SK-N-SH treated with all-trans-retinoic acid at 6 μM for 48 hours (cell line): ENCODE measurements around the gene GSX1.

Experiments
- ATAC-seq: fragments of 200-7000 bp; cut with Tn5 transposase; 3 replicates; pipeline ENCODE4 v1.9.1; 2020; ENCODE audit warnings: mild to moderate bottlenecking, moderate library complexity
- ARNTL ChIP-seq: fragments of 450-650 bp; formaldehyde crosslinking; IDR thresholded peaks from 2 replicates; pipeline ENCODE4 v1.5.0; 2020; ENCODE audit warnings: low read depth, mild to moderate bottlenecking, moderate library complexity, borderline replicate concordance
- BACH2 ChIP-seq: fragments of 250-450 bp; sonication (Bioruptor Pico); IDR thresholded peaks from 2 replicates; pipeline ENCODE4 v1.9.0; 2021; ENCODE audit warnings: mild to moderate bottlenecking, borderline replicate concordance
- CSDC2 ChIP-seq: fragments of 250-450 bp; sonication (Bioruptor Pico); IDR thresholded peaks from 2 replicates; pipeline ENCODE4 v1.5.0; 2020; ENCODE audit warnings: mild to moderate bottlenecking, moderate library complexity
- ESRRG ChIP-seq: fragments of 250-450 bp; sonication (Bioruptor Pico); IDR thresholded peaks from 2 replicates; pipeline ENCODE4 v1.6.1; 2021; ENCODE audit warnings: mild to moderate bottlenecking
- GLIS3 ChIP-seq: fragments of 250-450 bp; sonication (Bioruptor Pico); IDR thresholded peaks from 2 replicates; pipeline ENCODE4 v1.5.0; 2020; ENCODE audit warnings: mild to moderate bottlenecking, moderate library complexity
- ISL1 ChIP-seq: fragments of 250-450 bp; sonication (Bioruptor Pico); IDR thresholded peaks from 2 replicates; pipeline ENCODE4 v2.1.2; 2022; ENCODE audit warnings: mild to moderate bottlenecking, moderate library complexity
- OSR1 ChIP-seq: fragments of 250-450 bp; sonication (Bioruptor Pico); IDR thresholded peaks from 2 replicates; pipeline ENCODE4 v1.8.0; 2022; ENCODE audit warnings: moderate library complexity, mild to moderate bottlenecking, inconsistent platforms
- POU6F1 ChIP-seq: fragments of 250-450 bp; sonication (Bioruptor Pico); IDR thresholded peaks from 2 replicates; pipeline ENCODE4 v1.8.0; 2021; ENCODE audit warnings: low read depth, mild to moderate bottlenecking, moderate library complexity, borderline replicate concordance
- PPARA ChIP-seq: fragments of 250-450 bp; sonication (Bioruptor Pico); IDR thresholded peaks from 2 replicates; pipeline ENCODE4 v1.5.0; 2020; ENCODE audit warnings: mild to moderate bottlenecking, borderline replicate concordance
- RARB ChIP-seq: fragments of 250-450 bp; sonication (Bioruptor Pico); IDR thresholded peaks from 2 replicates; pipeline ENCODE4 v1.8.0; 2021; ENCODE audit warnings: mild to moderate bottlenecking, moderate library complexity
- SNAI2 ChIP-seq: fragments of 250-450 bp; sonication (Bioruptor Pico); IDR thresholded peaks from 2 replicates; pipeline ENCODE4 v1.5.0; 2020; ENCODE audit warnings: mild to moderate bottlenecking, moderate library complexity
- TCF4 ChIP-seq: fragments of 250-450 bp; sonication (Bioruptor Pico); IDR thresholded peaks from 2 replicates; pipeline ENCODE4 v1.8.0; 2021; ENCODE audit warnings: mild to moderate bottlenecking, moderate library complexity, borderline replicate concordance
- TOX ChIP-seq: fragments of 250-450 bp; sonication (Bioruptor Pico); IDR thresholded peaks from 2 replicates; pipeline ENCODE4 v1.8.0; 2021; ENCODE audit warnings: mild to moderate bottlenecking, moderate library complexity, borderline replicate concordance
- ZFP3 ChIP-seq: fragments of 250-450 bp; sonication (Bioruptor Pico); IDR thresholded peaks from 2 replicates; pipeline ENCODE4 v1.5.0; 2020; ENCODE audit warnings: mild to moderate bottlenecking, moderate library complexity
- ZNF565 ChIP-seq: fragments of 450-650 bp; formaldehyde crosslinking; conservative IDR thresholded peaks from 2 replicates; pipeline ENCODE4 v1.5.0; 2020; ENCODE audit warnings: low read depth, mild to moderate bottlenecking, moderate library complexity
- ZNF70 ChIP-seq: fragments of 450-650 bp; formaldehyde crosslinking; IDR thresholded peaks from 2 replicates; pipeline ENCODE4 v1.5.0; 2020; ENCODE audit warnings: mild to moderate bottlenecking, moderate library complexity
- ZNF8 ChIP-seq: fragments of 450-650 bp; formaldehyde crosslinking; IDR thresholded peaks from 2 replicates; pipeline ENCODE4 v1.5.0; 2020; ENCODE audit warnings: mild to moderate bottlenecking, moderate library complexity
- TF ChIP-seq, protein P1 (sequence below): fragments of 250-450 bp; sonication (Bioruptor Pico); IDR thresholded peaks from 2 replicates; pipeline ENCODE4 v1.8.0; 2020; ENCODE audit warnings: mild to moderate bottlenecking, moderate library complexity, borderline replicate concordance
- TF ChIP-seq, protein P2 (sequence below): fragments of 250-450 bp; sonication (Bioruptor Pico); IDR thresholded peaks from 2 replicates; pipeline ENCODE4 v1.5.0; 2020; ENCODE audit warnings: mild to moderate bottlenecking, moderate library complexity
- TF ChIP-seq, protein P3 (sequence below): fragments of 250-450 bp; sonication (Bioruptor Pico); IDR thresholded peaks from 2 replicates; pipeline ENCODE4 v1.5.1; 2021; ENCODE audit warnings: mild to moderate bottlenecking, moderate library complexity

Gene GSX1

DNA sequence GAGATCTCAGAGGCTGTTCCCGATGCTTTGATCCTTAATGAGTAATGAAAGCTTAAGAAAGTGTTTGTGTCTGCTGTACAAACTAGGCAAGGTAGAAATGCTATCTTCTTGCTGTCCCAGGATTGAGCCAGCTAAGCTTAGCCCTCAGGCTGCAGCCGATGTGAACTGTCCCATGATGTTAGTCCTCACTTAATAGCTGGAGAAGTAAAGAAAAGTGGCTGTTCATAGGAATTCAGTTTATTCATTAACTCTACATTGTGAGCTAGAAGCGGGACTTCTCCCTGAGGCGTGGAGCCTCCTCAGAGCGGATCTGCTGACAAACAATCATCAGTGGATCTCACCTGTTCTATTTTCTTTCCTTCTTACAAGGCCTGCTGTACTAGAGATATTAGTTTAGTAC is 10.1 kb upstream of the GSX1 start:
- no peak for TF ChIP-seq ZNF70 (CRISPR knock-in tag)
- TF ChIP-seq, protein P1, sequence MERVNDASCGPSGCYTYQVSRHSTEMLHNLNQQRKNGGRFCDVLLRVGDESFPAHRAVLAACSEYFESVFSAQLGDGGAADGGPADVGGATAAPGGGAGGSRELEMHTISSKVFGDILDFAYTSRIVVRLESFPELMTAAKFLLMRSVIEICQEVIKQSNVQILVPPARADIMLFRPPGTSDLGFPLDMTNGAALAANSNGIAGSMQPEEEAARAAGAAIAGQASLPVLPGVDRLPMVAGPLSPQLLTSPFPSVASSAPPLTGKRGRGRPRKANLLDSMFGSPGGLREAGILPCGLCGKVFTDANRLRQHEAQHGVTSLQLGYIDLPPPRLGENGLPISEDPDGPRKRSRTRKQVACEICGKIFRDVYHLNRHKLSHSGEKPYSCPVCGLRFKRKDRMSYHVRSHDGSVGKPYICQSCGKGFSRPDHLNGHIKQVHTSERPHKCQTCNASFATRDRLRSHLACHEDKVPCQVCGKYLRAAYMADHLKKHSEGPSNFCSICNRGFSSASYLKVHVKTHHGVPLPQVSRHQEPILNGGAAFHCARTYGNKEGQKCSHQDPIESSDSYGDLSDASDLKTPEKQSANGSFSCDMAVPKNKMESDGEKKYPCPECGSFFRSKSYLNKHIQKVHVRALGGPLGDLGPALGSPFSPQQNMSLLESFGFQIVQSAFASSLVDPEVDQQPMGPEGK (CRISPR knock-in tag): no peak
- TF ChIP-seq OSR1 (CRISPR knock-in tag): no peak
- no peak for TF ChIP-seq SNAI2 (CRISPR knock-in tag)
- TF ChIP-seq ISL1 (CRISPR knock-in tag): no peak
- TF ChIP-seq ARNTL (CRISPR knock-in tag): no peak
- TF ChIP-seq ESRRG: no peak
- TF ChIP-seq ZNF8 (CRISPR knock-in tag): no peak
- TF ChIP-seq, protein P2, sequence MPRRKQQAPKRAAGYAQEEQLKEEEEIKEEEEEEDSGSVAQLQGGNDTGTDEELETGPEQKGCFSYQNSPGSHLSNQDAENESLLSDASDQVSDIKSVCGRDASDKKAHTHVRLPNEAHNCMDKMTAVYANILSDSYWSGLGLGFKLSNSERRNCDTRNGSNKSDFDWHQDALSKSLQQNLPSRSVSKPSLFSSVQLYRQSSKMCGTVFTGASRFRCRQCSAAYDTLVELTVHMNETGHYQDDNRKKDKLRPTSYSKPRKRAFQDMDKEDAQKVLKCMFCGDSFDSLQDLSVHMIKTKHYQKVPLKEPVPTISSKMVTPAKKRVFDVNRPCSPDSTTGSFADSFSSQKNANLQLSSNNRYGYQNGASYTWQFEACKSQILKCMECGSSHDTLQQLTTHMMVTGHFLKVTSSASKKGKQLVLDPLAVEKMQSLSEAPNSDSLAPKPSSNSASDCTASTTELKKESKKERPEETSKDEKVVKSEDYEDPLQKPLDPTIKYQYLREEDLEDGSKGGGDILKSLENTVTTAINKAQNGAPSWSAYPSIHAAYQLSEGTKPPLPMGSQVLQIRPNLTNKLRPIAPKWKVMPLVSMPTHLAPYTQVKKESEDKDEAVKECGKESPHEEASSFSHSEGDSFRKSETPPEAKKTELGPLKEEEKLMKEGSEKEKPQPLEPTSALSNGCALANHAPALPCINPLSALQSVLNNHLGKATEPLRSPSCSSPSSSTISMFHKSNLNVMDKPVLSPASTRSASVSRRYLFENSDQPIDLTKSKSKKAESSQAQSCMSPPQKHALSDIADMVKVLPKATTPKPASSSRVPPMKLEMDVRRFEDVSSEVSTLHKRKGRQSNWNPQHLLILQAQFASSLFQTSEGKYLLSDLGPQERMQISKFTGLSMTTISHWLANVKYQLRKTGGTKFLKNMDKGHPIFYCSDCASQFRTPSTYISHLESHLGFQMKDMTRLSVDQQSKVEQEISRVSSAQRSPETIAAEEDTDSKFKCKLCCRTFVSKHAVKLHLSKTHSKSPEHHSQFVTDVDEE (CRISPR knock-in tag): no peak
- no peak for TF ChIP-seq ZFP3
- TF ChIP-seq, protein P3, sequence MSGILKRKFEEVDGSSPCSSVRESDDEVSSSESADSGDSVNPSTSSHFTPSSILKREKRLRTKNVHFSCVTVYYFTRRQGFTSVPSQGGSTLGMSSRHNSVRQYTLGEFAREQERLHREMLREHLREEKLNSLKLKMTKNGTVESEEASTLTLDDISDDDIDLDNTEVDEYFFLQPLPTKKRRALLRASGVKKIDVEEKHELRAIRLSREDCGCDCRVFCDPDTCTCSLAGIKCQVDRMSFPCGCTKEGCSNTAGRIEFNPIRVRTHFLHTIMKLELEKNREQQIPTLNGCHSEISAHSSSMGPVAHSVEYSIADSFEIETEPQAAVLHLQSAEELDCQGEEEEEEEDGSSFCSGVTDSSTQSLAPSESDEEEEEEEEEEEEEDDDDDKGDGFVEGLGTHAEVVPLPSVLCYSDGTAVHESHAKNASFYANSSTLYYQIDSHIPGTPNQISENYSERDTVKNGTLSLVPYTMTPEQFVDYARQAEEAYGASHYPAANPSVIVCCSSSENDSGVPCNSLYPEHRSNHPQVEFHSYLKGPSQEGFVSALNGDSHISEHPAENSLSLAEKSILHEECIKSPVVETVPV (CRISPR knock-in tag): no peak
- TF ChIP-seq POU6F1 (CRISPR knock-in tag): no peak
- no peak for TF ChIP-seq TOX (CRISPR knock-in tag)
- no peak for ATAC-seq

DNA sequence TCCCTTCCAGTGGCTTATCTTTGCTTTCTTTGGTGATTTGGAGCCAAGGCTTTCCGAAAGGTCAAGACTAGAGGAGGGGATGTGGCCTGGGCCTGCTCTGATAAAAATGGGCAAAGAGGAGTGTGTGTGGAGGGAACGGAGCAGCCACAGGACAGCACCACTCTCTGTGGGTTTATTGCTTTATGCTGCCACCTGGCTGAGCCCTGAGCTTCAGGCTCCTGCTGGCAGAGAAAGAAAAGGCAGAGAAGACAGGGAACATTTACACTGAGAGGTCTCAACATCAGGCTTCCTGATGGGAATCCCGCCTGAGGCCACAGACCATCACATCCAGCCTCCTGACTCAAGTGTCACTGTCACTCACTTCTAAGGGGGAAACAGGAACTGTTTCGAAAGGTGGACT is 9.2 kb upstream of the GSX1 start:
- peak; percentile 82 for ATAC-seq
- no peak for TF ChIP-seq ESRRG
- TF ChIP-seq TOX (CRISPR knock-in tag): no peak
- TF ChIP-seq ISL1 (CRISPR knock-in tag): no peak
- TF ChIP-seq, protein P3 (CRISPR knock-in tag): no peak
- no peak for TF ChIP-seq PPARA (CRISPR knock-in tag)
- no peak for TF ChIP-seq ZFP3
- no peak for TF ChIP-seq RARB (CRISPR knock-in tag)
- TF ChIP-seq GLIS3 (CRISPR knock-in tag): no peak
- no peak for TF ChIP-seq ZNF8 (CRISPR knock-in tag)
- no peak for TF ChIP-seq CSDC2 (CRISPR knock-in tag)
- no peak for TF ChIP-seq POU6F1 (CRISPR knock-in tag)
- TF ChIP-seq, protein P2 (CRISPR knock-in tag): no peak
- TF ChIP-seq, protein P1 (CRISPR knock-in tag): no peak
- no peak for TF ChIP-seq ARNTL (CRISPR knock-in tag)
- TF ChIP-seq SNAI2 (CRISPR knock-in tag): no peak
- TF ChIP-seq ZNF70 (CRISPR knock-in tag): no peak
- TF ChIP-seq OSR1 (CRISPR knock-in tag): no peak
- TF ChIP-seq BACH2 (CRISPR knock-in tag): no peak
- no peak for TF ChIP-seq TCF4 (CRISPR knock-in tag)
- no peak for TF ChIP-seq ZNF565 (CRISPR knock-in tag)
